Cardiac muscle cell (in vitro differentiated cells and primary cell): ENCODE results near the gene FPR2. TPM values are rescaled to one million over a fixed set of nuclear protein-coding genes. Genes with fewer than 3 reads are reported as not detected.
A peak's percentile ranks its signal among the peaks of the same experiment; 100 is the strongest.

ENCODE experiments used
- DNase-seq, 2 donors: peaks; one replicate each; pipeline versions ENCODE4 v3.0.0 to v3.0.0-alpha.2; 2010 to 2017; ENCODE audit warnings: low read depth in 1 of 2, low spot score in 1 of 2
- H3K27ac ChIP-seq: fragments of 200-600 bp; sonication (generic); 2 replicates; pipeline ENCODE4 v1.5.1; 2016
- H3K27me3 ChIP-seq: fragments of 200-600 bp; sonication (generic); 2 replicates; pipeline ENCODE4 v1.6.0; 2016; ENCODE audit warnings: control low read depth
- H3K36me3 ChIP-seq: fragments of 200-600 bp; sonication (generic); 2 replicates; pipeline ENCODE4 v1.5.1; 2016; ENCODE audit warnings: control low read depth
- H3K4me1 ChIP-seq: fragments of 200-600 bp; sonication (generic); 2 replicates; pipeline ENCODE4 v1.8.1; 2017; ENCODE audit warnings: low read depth, mild to moderate bottlenecking, mixed run types
- H3K4me3 ChIP-seq: fragments of 200-600 bp; sonication (generic); 2 replicates; pipeline ENCODE4 v1.5.1; 2016; ENCODE audit warnings: mild to moderate bottlenecking
- H3K9me3 ChIP-seq: fragments of 200-600 bp; sonication (generic); 2 replicates; pipeline ENCODE4 v1.5.1; 2017; ENCODE audit warnings: low read depth, mild to moderate bottlenecking, control low read depth
- CTCF ChIP-seq: IDR thresholded peaks from 2 replicates; pipeline ENCODE4 v1.5.1; 2012; ENCODE audit warnings: low read depth, mild to moderate bottlenecking, low read length
- polyA plus RNA-seq: library from polyadenylated mRNA; unstranded; fragments of >200 nt; fragmentation: Nextera tagmentation; extraction: Ambion mirVana; gene quantifications from 2 replicates; pipeline ENCODE4 v1.2.1, GENCODE V29; 2016
- total RNA-seq: library from RNA; depleted of rRNA; stranded (reverse); fragments of >200 nt; gene quantifications from 2 replicates; pipeline ENCODE4 v1.2.3, GENCODE V29; 2016

Gene FPR2
- total and polyA plus RNA-seq, 2 experiments from 2014 or later: not detected

DNA sequence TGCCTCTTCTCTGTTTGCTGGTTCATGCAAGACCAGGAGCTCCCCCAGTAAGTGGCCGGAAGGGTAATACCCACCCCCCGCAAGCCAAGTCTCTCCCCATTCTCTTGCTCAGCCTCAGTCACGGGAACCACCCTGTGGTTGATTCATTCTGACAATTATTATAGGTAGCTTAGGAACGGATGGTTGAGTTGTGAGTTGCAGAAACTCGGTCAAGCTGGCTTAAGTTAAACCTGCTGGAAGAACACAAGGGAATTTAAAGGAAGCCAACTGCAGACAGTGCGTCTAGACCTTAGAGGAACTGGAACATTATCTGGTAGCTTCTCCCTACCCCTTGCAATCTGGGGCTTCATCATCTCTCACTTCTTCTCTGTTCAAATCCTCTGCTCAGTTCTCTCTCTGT, 18.2 kb upstream of the FPR2 start:
- no peak for TF ChIP-seq CTCF
- H3K27ac ChIP-seq: no peak overlapping the region
- H3K4me3 ChIP-seq: no peak overlapping the region
- no peaks in the 10 kb centered on the region for H3K4me1 ChIP-seq
- H3K27me3 ChIP-seq: no peaks in the 10 kb centered on the region
- DNase-seq: no peak
- H3K9me3 ChIP-seq: no peaks in the 10 kb centered on the region
- no peaks in the 10 kb centered on the region for H3K36me3 ChIP-seq

GRCh38 chr19:51743405-51743804, 17.6 kb upstream of the FPR2 start:
- Histone ChIP-seq H3K4me3 (no peak overlapping the region), H3K4me1 (no peaks in the 10 kb centered on the region), H3K27me3 (no peaks in the 10 kb centered on the region), H3K9me3 (no peaks in the 10 kb centered on the region), H3K27ac (no peak overlapping the region), H3K36me3 (no peaks in the 10 kb centered on the region)
- no peak for DNase-seq
- no peak for TF ChIP-seq CTCF

DNA sequence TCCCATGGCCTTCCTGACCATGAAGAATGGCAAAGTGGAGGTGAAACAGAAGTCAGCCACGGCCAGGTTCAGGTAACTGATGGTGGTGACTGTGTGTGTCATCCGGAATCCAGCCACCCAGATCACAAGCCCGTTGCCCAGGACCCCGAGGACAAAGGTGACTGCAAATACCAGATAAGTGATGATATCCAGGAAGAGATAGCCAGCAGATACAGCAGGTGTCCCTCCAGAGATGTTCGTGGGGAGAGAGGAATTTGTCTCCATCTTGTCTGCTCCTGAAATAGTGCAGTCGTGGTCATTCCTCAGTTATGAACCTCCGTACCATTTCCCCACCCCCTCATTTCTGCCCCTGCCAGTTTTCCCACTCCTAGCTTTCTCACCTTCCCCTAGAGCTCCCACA, 14.2 kb upstream of the FPR2 start:
- no peak for TF ChIP-seq CTCF
- no peak overlapping the region for H3K27ac ChIP-seq
- no peaks in the 10 kb centered on the region for H3K27me3 ChIP-seq
- no peak overlapping the region for H3K4me3 ChIP-seq
- DNase-seq: no peak
- H3K9me3 ChIP-seq: no peaks in the 10 kb centered on the region
- no peaks in the 10 kb centered on the region for H3K36me3 ChIP-seq
- H3K4me1 ChIP-seq: no peaks in the 10 kb centered on the region

DNA sequence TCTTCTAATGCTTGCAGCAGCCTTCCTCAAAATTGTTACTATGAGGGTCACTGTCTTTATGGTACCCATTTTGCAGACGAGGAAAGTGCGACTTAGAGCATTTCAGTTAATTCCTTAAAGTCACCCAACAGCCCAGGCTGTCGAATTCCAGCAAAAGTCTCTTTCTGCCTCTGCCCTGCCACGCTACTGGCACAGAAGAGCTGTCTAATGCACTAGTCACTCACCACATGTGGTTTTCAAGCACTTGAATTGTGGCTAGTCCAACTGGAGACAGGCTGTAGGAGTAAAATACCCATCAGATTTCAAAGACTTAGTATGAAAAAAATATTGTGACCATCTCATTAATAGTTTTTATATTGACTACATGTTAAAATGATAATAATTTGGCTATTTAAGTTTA, 11.0 kb upstream of the FPR2 start:
- DNase-seq: peak in 1 of 2 donors; percentile 59
- no peak overlapping the region for H3K27ac ChIP-seq
- no peaks in the 10 kb centered on the region for H3K4me1 ChIP-seq
- H3K9me3 ChIP-seq: no peaks in the 10 kb centered on the region
- H3K27me3 ChIP-seq: no peaks in the 10 kb centered on the region
- TF ChIP-seq CTCF: no peak
- no peaks in the 10 kb centered on the region for H3K36me3 ChIP-seq
- H3K4me3 ChIP-seq: no peak overlapping the region

GRCh38 chr19:51750400-51751094, 10.4 kb upstream of the FPR2 start:
- Histone ChIP-seq H3K4me1 (no peaks in the 10 kb centered on the region), H3K9me3 (no peaks in the 10 kb centered on the region), H3K27ac (no peak overlapping the region), H3K4me3 (no peak overlapping the region), H3K36me3 (no peaks in the 10 kb centered on the region), H3K27me3 (no peaks in the 10 kb centered on the region)
- peak in 1 of 2 donors; percentile 75 for DNase-seq
- no peak for TF ChIP-seq CTCF
